ENCODE measurements around the gene OR2B3.
"Not testable (repeated sequence)": the region's sequence is repeated elsewhere in the genome, so short reads cannot be mapped to it uniquely, and the experiment has no call there.

The OR2B3 gene

DNA sequence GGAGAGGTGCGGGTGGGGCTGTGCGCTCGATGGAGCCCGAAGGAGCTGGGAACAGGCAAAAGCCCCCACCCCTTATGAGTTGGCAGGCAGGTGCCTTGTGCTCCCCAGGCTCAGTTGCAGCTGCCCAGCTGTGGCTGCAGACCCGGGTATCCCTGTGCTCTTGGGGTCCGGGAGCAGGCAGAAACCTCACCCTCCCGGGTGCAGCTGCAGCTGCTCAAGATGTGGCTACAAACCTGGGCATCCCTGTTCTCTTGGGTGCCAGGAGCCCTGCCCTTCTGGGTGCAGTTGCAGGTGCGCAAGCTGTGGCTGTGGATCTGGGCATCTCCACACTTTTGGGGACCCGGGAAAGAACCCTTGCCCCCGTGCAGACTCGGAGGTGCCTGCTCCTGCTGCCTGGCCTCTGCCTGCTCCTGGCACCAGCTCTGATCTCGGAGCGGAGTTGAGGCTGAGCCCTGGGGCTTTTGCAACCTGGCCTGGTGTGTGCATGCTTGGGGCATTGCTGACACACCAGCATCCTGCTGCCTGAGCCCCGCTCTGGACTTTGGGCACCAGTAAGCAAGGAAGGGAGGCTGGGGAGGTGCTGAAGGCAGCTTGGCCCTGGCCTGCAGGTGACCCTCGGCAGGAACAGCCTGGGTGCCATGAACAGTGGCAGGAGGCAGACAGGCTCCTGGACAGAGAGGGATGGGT lies 42.4 kb upstream of the OR2B3 start:
- TF ChIP-seq PPARA (CRISPR knock-in tag; IDR thresholded peaks at IDR 0.05; ENCODE audit: borderline replicate concordance) (no peak), SNAI2 (CRISPR knock-in tag; IDR thresholded peaks at IDR 0.05) (no peak), BACH2 (CRISPR knock-in tag; IDR thresholded peaks at IDR 0.05; ENCODE audit: borderline replicate concordance) (no peak), ZFP3 (CRISPR knock-in tag; IDR thresholded peaks at IDR 0.05) (no peak)
- TF ChIP-seq, protein P1, sequence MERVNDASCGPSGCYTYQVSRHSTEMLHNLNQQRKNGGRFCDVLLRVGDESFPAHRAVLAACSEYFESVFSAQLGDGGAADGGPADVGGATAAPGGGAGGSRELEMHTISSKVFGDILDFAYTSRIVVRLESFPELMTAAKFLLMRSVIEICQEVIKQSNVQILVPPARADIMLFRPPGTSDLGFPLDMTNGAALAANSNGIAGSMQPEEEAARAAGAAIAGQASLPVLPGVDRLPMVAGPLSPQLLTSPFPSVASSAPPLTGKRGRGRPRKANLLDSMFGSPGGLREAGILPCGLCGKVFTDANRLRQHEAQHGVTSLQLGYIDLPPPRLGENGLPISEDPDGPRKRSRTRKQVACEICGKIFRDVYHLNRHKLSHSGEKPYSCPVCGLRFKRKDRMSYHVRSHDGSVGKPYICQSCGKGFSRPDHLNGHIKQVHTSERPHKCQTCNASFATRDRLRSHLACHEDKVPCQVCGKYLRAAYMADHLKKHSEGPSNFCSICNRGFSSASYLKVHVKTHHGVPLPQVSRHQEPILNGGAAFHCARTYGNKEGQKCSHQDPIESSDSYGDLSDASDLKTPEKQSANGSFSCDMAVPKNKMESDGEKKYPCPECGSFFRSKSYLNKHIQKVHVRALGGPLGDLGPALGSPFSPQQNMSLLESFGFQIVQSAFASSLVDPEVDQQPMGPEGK (CRISPR knock-in tag; IDR thresholded peaks at IDR 0.05; ENCODE audit: borderline replicate concordance) = no peak
- TF ChIP-seq, protein P2, sequence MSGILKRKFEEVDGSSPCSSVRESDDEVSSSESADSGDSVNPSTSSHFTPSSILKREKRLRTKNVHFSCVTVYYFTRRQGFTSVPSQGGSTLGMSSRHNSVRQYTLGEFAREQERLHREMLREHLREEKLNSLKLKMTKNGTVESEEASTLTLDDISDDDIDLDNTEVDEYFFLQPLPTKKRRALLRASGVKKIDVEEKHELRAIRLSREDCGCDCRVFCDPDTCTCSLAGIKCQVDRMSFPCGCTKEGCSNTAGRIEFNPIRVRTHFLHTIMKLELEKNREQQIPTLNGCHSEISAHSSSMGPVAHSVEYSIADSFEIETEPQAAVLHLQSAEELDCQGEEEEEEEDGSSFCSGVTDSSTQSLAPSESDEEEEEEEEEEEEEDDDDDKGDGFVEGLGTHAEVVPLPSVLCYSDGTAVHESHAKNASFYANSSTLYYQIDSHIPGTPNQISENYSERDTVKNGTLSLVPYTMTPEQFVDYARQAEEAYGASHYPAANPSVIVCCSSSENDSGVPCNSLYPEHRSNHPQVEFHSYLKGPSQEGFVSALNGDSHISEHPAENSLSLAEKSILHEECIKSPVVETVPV (CRISPR knock-in tag; IDR thresholded peaks at IDR 0.05) = no peak
- no peak for ATAC-seq

DNA sequence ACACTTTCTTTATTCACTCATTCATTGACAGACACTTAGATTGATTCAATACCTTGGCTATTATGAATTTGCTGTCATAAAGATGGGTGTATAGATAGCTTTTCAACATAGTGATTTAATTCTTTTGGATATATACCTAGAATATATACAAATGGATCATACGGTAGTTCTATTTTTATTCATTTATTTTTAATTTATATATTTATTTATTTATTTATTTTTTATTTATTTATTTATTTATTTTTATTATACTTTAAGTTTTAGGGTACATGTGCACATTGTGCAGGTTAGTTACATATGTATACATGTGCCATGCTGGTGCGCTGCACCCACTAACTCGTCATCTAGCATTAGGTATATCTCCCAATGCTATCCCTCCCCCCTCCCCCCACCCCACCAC lies 27.9 kb upstream of the OR2B3 start:
- not testable (repeated sequence) for ATAC-seq

DNA sequence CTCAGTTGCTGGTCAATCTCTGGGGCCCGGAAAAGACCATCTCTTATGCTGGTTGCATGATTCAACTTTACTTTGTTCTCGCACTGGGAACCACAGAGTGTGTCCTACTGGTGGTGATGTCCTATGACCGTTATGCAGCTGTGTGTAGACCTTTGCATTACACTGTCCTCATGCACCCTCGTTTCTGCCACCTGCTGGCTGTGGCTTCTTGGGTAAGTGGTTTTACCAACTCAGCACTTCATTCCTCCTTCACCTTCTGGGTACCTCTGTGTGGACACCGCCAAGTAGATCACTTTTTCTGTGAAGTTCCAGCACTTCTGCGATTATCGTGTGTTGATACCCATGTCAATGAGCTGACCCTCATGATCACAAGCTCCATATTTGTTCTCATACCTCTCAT lies 25.0 kb upstream of the OR2B3 start:
- ATAC-seq = no peak
- no peak for TF ChIP-seq PPARA (CRISPR knock-in tag; IDR thresholded peaks at IDR 0.05; ENCODE audit: borderline replicate concordance)
- TF ChIP-seq, protein P3, sequence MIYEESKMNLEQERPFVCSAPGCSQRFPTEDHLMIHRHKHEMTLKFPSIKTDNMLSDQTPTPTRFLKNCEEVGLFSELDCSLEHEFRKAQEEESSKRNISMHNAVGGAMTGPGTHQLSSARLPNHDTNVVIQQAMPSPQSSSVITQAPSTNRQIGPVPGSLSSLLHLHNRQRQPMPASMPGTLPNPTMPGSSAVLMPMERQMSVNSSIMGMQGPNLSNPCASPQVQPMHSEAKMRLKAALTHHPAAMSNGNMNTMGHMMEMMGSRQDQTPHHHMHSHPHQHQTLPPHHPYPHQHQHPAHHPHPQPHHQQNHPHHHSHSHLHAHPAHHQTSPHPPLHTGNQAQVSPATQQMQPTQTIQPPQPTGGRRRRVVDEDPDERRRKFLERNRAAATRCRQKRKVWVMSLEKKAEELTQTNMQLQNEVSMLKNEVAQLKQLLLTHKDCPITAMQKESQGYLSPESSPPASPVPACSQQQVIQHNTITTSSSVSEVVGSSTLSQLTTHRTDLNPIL (CRISPR knock-in tag; IDR thresholded peaks at IDR 0.05; ENCODE audit: low read depth) = no peak

DNA sequence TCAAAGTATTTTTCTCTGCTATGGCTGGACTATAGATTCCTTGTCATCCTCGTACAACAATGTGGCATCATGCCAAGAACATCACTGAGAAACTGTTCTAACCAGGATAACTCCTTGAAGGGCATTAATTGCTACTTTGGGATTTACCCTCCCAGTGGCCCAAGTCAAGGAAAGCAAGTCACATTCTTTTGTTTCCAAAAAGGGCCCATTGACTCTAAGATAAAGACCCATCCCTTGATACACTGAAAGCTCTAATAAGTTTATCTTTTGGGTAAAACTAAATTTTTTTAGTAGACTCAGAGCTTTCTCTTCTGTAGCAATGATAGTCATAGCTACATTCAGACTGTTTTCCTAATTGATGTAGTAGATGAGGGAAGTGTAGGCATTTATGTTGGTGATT lies 20.6 kb upstream of the OR2B3 start, which contains the start of gene OR2J3:
Gene OR2J3 (plus strand): TSS at position 301 of the 400 bp plus-strand sequence. CDS start 3,833 bp downstream, outside the sequence.
- TF ChIP-seq, protein P2 (CRISPR knock-in tag; IDR thresholded peaks at IDR 0.05) = no peak
- TF ChIP-seq ARNTL (CRISPR knock-in tag; IDR thresholded peaks at IDR 0.05; ENCODE audit: borderline replicate concordance, low read depth) (no peak), ZC3H10 (CRISPR knock-in tag; IDR thresholded peaks at IDR 0.05) (no peak), ZFP30 (CRISPR knock-in tag; IDR thresholded peaks at IDR 0.05) (no peak), ZNF70 (CRISPR knock-in tag; IDR thresholded peaks at IDR 0.05) (no peak), GLIS3 (CRISPR knock-in tag; IDR thresholded peaks at IDR 0.05) (no peak), SNAI2 (CRISPR knock-in tag; IDR thresholded peaks at IDR 0.05) (no peak), TCF4 (CRISPR knock-in tag; IDR thresholded peaks at IDR 0.05; ENCODE audit: borderline replicate concordance) (no peak), ZNF8 (CRISPR knock-in tag; IDR thresholded peaks at IDR 0.05) (no peak), PPARA (CRISPR knock-in tag; IDR thresholded peaks at IDR 0.05; ENCODE audit: borderline replicate concordance) (no peak), TOX (CRISPR knock-in tag; IDR thresholded peaks at IDR 0.05; ENCODE audit: borderline replicate concordance) (no peak), ZFP3 (CRISPR knock-in tag; IDR thresholded peaks at IDR 0.05) (no peak), ISL1 (CRISPR knock-in tag; IDR thresholded peaks at IDR 0.05) (no peak), BACH2 (CRISPR knock-in tag; IDR thresholded peaks at IDR 0.05; ENCODE audit: borderline replicate concordance) (no peak), RARB (CRISPR knock-in tag; IDR thresholded peaks at IDR 0.05) (no peak), OSR1 (CRISPR knock-in tag; IDR thresholded peaks at IDR 0.05) (no peak), ESRRG (CRISPR knock-in tag; IDR thresholded peaks at IDR 0.05) (no peak)
- TF ChIP-seq, protein P4, sequence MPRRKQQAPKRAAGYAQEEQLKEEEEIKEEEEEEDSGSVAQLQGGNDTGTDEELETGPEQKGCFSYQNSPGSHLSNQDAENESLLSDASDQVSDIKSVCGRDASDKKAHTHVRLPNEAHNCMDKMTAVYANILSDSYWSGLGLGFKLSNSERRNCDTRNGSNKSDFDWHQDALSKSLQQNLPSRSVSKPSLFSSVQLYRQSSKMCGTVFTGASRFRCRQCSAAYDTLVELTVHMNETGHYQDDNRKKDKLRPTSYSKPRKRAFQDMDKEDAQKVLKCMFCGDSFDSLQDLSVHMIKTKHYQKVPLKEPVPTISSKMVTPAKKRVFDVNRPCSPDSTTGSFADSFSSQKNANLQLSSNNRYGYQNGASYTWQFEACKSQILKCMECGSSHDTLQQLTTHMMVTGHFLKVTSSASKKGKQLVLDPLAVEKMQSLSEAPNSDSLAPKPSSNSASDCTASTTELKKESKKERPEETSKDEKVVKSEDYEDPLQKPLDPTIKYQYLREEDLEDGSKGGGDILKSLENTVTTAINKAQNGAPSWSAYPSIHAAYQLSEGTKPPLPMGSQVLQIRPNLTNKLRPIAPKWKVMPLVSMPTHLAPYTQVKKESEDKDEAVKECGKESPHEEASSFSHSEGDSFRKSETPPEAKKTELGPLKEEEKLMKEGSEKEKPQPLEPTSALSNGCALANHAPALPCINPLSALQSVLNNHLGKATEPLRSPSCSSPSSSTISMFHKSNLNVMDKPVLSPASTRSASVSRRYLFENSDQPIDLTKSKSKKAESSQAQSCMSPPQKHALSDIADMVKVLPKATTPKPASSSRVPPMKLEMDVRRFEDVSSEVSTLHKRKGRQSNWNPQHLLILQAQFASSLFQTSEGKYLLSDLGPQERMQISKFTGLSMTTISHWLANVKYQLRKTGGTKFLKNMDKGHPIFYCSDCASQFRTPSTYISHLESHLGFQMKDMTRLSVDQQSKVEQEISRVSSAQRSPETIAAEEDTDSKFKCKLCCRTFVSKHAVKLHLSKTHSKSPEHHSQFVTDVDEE (CRISPR knock-in tag; IDR thresholded peaks at IDR 0.05) = no peak
- TF ChIP-seq, protein P1 (CRISPR knock-in tag; IDR thresholded peaks at IDR 0.05; ENCODE audit: borderline replicate concordance) = no peak
- no peak for ATAC-seq

Measured in SK-N-SH treated with all-trans-retinoic acid at 6 μM for 48 hours (cell line).